ENCODE results near the gene CALML5. TPM values are rescaled to one million over a fixed set of nuclear protein-coding genes. Genes with fewer than 3 reads are reported as not detected.

Gene CALML5
- polyA plus RNA-seq, 3 donors = not detected

Other genes starting within 250 kb of the CALML5 start
- gene UCN3, start 134.6 kb downstream of the CALML5 start, polyA plus RNA-seq (ENCODE audit: insufficient read length in 3 of 3) = 1 to 10 TPM; 2.0 to 2.9 (median 2.4) TPM
- gene TUBAL3, start 94.7 kb downstream of the CALML5 start, polyA plus RNA-seq (ENCODE audit: insufficient read length in 3 of 3) = under 1 TPM; 0.19 to 0.45 (median 0.43) TPM
- gene NET1, start 87.0 kb downstream of the CALML5 start, polyA plus RNA-seq (ENCODE audit: insufficient read length in 3 of 3) = 100 to 1,000 TPM; 126 to 153 (median 144) TPM
- under 1 TPM in 1 of 3 donors, not detected in 2; 0.10 TPM for gene CALML3, start 25.4 kb upstream of the CALML5 start, polyA plus RNA-seq (ENCODE audit: insufficient read length in 3 of 3)
- gene ASB13, start 167.0 kb upstream of the CALML5 start, polyA plus RNA-seq (ENCODE audit: insufficient read length in 3 of 3) = 10 to 100 TPM; 21.9 to 24.3 (median 22.4) TPM
- gene TASOR2, start 185.3 kb upstream of the CALML5 start, polyA plus RNA-seq (ENCODE audit: insufficient read length in 3 of 3) = 10 to 100 TPM; 30.8 to 36.0 (median 33.7) TPM

Data from right renal cortex interstitium (tissue), 3 donors.